HUES64 (cell line): ENCODE measurements around the gene ADH1C.
"Not testable (repeated sequence)": the region's sequence is repeated elsewhere in the genome, so short reads cannot be mapped to it uniquely, and the experiment has no call there.

Source experiments
- H3K27ac ChIP-seq: 2 replicates; pipeline ENCODE4 v1.7.0; 2013; ENCODE audit warnings: low read depth, low read length, inconsistent platforms
- H3K27me3 ChIP-seq: 2 replicates; pipeline ENCODE4 v1.6.1; 2013; ENCODE audit warnings: mild to moderate bottlenecking, low read length; ENCODE audit not compliant: insufficient read depth
- H3K36me3 ChIP-seq: 2 replicates; pipeline ENCODE4 v1.6.1; 2013; ENCODE audit warnings: mild to moderate bottlenecking, low read length; ENCODE audit not compliant: insufficient read depth
- H3K4me1 ChIP-seq: 2 replicates; pipeline ENCODE4 v1.6.1; 2013; ENCODE audit warnings: mild to moderate bottlenecking, low read length, moderate library complexity; ENCODE audit not compliant: insufficient read depth
- H3K4me3 ChIP-seq: 2 replicates; pipeline ENCODE4 v1.5.1; 2013; ENCODE audit warnings: mild to moderate bottlenecking, low read length, moderate library complexity
- H3K9ac ChIP-seq: 2 replicates; pipeline ENCODE4 v1.6.1; 2013; ENCODE audit warnings: mild to moderate bottlenecking, low read depth, low read length
- H3K9me3 ChIP-seq: 2 replicates; pipeline ENCODE4 v1.6.1; 2013; ENCODE audit warnings: low read depth, low read length; ENCODE audit not compliant: insufficient read depth
- WGBS: fragments of 150-250, 120-280 bp; methylation state at CpG from one replicate; pipeline ENCODE4 v1.1.7; 2013; ENCODE audit warnings: missing lambda C conversion rate; 5-methylcytosine and 5-hydroxymethylcytosine counted together

The ADH1C gene

DNA sequence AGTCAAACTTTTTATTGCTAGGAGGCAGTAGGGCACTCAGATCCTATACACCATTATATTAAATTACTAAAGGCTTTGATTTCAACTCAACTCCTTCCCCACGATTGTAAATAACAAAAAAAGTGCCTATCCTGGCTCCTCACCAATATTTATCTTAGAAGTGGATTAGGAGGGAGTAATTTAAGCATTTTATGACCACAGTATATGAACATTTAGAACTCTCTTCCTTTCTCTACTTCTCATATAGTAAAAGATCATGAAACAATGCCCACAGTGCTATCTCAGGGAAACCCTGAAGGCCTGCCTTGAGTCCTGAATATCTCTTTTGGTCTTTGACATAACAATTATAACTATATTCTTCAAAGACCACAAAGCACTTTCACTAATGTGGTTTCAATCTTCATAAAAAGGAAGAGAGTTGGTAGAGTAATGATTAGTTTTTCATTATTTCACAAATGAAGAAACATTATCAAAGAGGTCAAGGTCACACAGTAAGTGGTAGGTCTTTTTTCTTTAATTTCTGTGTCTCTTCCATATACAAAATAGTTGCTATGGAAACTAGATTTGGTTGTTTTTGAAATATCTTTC lies 29.1 kb upstream of the ADH1C start:
- Histone ChIP-seq H3K4me1 (no peaks in the 10 kb centered on the region), H3K27ac (no peak overlapping the region), H3K36me3 (no peaks in the 10 kb centered on the region), H3K9ac (no peak overlapping the region), H3K4me3 (no peak overlapping the region), H3K9me3 (no peaks in the 10 kb centered on the region), H3K27me3 (no peaks in the 10 kb centered on the region)
- no CpG with 5 or more reads among the region's 1 CpG for WGBS

DNA sequence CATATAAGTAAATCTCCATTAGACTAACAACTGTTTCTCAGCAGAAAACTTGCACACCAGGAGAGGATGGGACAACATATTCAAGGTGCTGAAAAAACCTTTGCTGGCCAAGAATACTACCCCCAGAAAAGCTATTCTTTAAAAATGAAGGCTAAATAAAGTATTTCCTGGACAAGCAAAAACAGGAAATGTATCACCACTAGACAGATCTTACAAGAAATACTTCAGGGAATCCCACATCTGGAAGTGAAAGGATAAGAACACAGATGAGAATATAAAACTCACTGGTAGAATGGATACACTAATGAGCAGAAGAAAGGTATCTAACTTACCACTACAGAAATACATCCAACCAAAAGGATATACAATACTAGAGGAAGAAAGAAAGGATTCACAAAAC lies 27.0 kb upstream of the ADH1C start:
- Histone ChIP-seq H3K4me3 (no peak overlapping the region), H3K9me3 (no peaks in the 10 kb centered on the region), H3K9ac (peak overlapping the region; percentile 18; the same call in 1 of the 2 replicates), H3K27ac (no peak overlapping the region), H3K27me3 (no peaks in the 10 kb centered on the region), H3K36me3 (no peaks in the 10 kb centered on the region), H3K4me1 (no peaks in the 10 kb centered on the region)

DNA sequence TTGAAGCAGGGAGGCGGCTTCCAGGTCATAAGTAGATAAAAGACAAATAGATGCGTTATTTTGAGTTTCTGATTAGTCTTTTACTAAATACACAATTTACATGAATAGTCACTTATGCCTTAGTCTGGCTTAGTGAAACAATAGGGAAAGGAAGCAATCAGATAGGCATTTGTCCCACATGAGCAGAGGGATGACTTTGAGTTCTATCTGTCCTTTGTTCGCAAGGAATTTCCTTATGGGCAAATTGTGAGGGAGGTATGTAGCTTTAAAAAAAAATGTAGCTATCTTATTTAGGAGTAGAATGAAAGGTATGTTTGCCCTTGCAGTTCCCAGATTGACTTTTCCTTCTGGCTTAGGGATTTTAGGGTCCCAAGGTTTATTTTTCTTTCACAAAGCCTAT lies 26.3 kb upstream of the ADH1C start:
- Histone ChIP-seq H3K4me3 (no peak overlapping the region), H3K27ac (no peak overlapping the region), H3K36me3 (no peaks in the 10 kb centered on the region), H3K9me3 (no peaks in the 10 kb centered on the region), H3K4me1 (no peaks in the 10 kb centered on the region), H3K27me3 (no peaks in the 10 kb centered on the region), H3K9ac (no peak overlapping the region)
- 98% methylated on average over 2 of the region's 3 CpGs for WGBS

DNA sequence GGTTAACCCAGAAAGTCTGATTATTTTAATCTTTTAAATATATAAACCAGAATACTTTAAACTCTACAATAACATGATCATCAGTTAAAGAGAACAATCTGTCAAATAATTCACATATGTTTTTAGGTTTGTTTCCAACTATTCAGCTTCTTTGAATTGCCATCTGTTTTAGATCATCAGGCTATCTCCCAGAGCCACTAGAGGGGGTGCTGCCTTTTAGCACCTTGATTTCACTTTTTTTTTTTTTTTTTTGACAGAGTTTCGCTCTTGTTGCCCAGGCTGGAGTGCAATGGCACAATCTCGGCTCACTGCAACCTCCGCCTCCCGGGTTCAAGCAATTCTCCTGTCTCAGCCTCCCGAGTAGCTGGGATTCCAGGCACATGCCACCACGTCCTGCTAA lies 24.8 kb upstream of the ADH1C start:
- not testable (repeated sequence) for H3K4me3 ChIP-seq, H3K9ac ChIP-seq, H3K36me3 ChIP-seq, H3K4me1 ChIP-seq, H3K27me3 ChIP-seq, H3K27ac ChIP-seq, H3K9me3 ChIP-seq
- WGBS = 74% methylated on average over 6 of the region's 6 CpGs

DNA sequence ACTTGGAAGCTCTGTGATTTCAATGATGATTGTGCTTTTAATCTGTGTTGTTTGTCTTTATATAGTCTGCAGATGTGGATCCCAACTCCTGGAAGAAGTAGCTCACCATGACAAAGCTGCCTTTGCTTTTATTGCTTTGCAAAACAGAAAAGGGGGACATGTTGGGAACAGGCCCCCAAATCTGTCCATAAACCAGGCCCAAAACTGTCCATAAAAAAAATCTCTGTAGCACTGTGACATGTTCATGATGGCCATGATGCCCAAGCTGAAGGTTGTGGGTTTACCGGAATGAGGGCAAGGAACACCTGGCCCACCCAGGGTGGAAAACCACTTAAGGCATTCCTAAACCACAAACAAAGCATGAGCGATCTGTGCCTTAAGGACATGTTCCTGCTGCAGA lies 19.9 kb upstream of the ADH1C start:
- H3K27ac ChIP-seq, H3K4me1 ChIP-seq, H3K9ac ChIP-seq, H3K4me3 ChIP-seq, H3K36me3 ChIP-seq, H3K27me3 ChIP-seq: not testable (repeated sequence)
- peaks cover 13% of the 10 kb centered on the region for H3K9me3 ChIP-seq
- WGBS = 94% methylated on average over 2 of the region's 2 CpGs

DNA sequence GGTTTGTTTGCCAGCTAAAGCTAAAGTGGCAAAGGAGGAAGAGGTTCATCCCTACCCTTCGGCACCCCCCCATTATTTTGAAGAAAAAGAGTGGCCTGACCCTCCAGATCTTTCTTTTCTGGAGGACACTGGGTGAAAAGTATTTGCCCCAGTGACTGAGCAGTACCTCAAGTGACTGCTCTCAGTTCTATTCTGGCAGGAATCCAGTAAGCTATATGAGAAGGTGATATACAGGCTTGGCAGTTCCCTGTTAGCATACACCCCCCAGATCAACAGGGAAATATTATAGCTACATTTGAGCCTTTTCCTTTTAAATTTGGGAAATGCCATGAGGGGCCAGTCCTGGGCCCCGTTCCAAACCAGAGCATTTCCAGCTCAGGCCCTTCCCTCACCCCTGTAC lies 15.3 kb upstream of the ADH1C start:
- H3K27me3 ChIP-seq, H3K9me3 ChIP-seq, H3K4me1 ChIP-seq, H3K36me3 ChIP-seq, H3K4me3 ChIP-seq, H3K27ac ChIP-seq, H3K9ac ChIP-seq: not testable (repeated sequence)
- WGBS = 92% methylated on average over 1 of the region's 2 CpGs

DNA sequence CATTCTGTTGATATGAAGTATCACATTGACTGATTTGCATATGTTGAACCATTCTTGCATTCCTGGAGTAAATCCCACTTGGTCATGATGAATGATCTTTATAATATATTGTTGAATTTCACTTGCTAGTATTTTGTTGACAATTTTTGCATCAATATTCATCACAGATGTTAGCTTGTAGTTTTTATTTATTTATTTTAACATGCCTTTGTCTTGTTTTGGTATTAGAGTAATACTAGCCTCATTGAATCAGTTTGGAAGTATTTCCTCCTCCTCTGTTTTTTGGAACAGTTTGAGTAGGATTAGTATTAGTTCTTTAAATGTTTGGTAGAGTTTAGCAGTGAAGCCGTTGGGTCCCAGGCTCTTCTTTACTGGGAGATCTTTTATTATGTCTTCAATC lies 13.9 kb upstream of the ADH1C start:
- Histone ChIP-seq H3K27me3 (no peaks in the 10 kb centered on the region), H3K4me1 (no peaks in the 10 kb centered on the region), H3K9me3 (peaks cover 2% of the 10 kb centered on the region; the same call in 1 of the 2 replicates), H3K27ac (no peak overlapping the region), H3K4me3 (no peak overlapping the region), H3K36me3 (no peaks in the 10 kb centered on the region), H3K9ac (no peak overlapping the region)
- no CpG with 5 or more reads among the region's 1 CpG for WGBS

DNA sequence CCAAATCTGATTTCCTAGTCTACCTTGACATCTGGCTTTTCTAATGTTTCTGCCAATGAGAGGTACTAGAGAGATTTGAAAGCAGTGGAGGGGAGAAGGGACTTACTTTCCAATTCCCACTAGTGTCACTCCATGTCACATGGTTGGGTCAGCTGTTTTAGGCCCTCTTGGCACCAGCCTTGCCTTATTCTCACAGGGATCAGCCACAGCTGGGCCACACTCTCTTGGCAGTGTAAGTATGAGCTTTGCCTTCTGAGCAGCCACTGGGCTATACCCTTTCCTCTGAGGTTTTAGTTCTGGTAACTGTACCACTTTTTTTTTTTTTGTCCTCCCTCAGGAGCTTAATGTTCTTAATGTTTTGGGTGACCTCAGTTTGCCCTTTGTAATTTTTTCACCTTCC lies 10.2 kb upstream of the ADH1C start:
- no peak overlapping the region for H3K9ac ChIP-seq
- H3K4me3 ChIP-seq = no peak overlapping the region
- H3K27me3 ChIP-seq = no peaks in the 10 kb centered on the region
- H3K4me1 ChIP-seq = no peaks in the 10 kb centered on the region
- H3K9me3 ChIP-seq = peaks cover 19% of the 10 kb centered on the region
- no peaks in the 10 kb centered on the region for H3K36me3 ChIP-seq
- H3K27ac ChIP-seq = no peak overlapping the region

DNA sequence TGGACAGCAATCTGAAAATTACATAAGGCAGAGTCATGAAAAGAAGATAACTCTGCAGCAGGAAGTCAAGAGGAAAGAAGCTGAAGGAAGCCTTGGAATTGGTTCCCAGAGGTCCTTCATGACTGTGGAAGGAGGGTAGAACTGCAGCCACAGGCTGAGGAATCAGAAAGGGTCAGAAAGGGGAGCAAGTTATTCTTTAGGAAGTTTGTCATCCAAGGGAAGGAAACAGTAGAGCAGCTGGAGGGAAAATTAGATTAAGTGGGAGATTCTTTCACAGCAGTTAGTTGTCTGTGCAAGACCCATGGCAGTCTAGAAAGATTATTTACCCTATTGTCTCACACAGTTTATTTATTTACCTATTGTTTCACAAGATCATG lies 9.3 kb upstream of the ADH1C start:
- peaks cover 23% of the 10 kb centered on the region for H3K9me3 ChIP-seq
- no peaks in the 10 kb centered on the region for H3K4me1 ChIP-seq
- no peak overlapping the region for H3K4me3 ChIP-seq
- no peak overlapping the region for H3K27ac ChIP-seq
- no peak overlapping the region for H3K9ac ChIP-seq
- no peaks in the 10 kb centered on the region for H3K27me3 ChIP-seq
- no peaks in the 10 kb centered on the region for H3K36me3 ChIP-seq

DNA sequence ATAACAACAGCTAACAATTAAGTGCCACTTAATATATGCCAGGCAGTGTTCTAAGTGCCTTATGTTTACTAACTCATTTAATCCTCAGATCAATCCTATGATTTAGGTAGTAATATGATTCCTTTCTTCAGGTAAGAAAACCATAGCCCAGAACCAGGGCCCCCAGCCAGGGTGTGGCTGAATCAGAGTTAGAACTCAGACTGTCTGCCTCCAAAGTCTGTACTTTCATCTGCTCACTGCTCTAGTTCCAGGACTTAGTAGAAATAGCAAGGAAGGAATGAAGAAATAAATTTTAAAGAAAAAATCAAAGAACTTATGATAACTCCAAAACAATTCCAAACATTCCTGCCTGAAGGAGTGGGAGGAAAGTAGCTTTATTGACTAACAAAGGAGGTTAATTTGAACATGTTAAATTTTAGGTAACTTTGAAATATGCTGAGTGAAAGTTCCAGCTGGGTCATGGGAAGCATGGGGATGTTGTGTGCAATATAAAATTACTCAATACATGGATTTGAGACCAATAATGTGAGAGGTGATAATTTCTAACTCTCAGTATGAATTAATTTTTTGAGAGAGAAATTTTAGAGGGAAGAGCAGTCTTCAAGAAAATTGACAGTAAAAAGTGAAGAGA lies 8.8 kb upstream of the ADH1C start:
- Histone ChIP-seq H3K9ac (no peak overlapping the region), H3K27me3 (no peaks in the 10 kb centered on the region), H3K36me3 (no peaks in the 10 kb centered on the region), H3K4me1 (no peaks in the 10 kb centered on the region), H3K27ac (no peak overlapping the region), H3K4me3 (no peak overlapping the region), H3K9me3 (peaks cover 22% of the 10 kb centered on the region)

DNA sequence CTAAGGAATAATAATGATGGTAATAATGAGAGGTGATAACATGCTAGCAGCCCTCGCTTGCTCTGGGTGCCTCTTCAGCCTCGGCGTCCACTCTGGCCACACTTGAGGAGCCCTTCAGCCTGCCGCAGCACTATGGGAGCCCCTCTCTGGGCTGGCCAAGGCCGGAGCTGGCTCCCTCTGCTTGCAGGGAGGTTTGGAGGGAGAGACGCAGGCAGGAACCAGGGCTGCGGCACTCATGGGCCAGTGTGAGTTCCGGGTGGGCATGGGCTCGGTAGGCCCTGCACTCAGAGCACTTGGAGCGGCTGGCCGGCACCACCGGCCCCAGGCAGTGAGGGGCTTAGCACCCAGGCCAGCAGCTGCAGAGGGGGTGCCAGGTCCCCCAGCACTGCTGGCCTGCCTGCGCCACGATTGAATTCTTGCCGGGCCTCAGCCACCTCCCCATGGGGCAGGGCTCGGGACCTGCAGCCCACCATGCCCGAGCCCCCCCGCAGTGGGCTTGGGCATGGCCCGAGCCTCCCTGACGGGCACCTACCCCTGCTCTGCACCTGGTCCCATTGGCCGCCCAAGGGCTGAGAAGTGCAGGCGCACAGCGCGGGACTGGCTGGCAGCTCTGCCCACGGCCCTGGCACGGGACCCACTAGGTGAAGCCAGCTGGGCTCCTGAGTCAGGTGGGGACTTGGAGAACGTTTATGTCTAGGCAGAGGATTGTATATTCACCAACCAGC lies 7.1 kb upstream of the ADH1C start:
- Histone ChIP-seq H3K4me3 (no peak overlapping the region), H3K9me3 (peaks cover 21% of the 10 kb centered on the region), H3K4me1 (no peaks in the 10 kb centered on the region), H3K27me3 (no peaks in the 10 kb centered on the region), H3K9ac (no peak overlapping the region), H3K36me3 (no peaks in the 10 kb centered on the region), H3K27ac (no peak overlapping the region)
- WGBS = 91% methylated on average over 27 of the region's 27 CpGs

DNA sequence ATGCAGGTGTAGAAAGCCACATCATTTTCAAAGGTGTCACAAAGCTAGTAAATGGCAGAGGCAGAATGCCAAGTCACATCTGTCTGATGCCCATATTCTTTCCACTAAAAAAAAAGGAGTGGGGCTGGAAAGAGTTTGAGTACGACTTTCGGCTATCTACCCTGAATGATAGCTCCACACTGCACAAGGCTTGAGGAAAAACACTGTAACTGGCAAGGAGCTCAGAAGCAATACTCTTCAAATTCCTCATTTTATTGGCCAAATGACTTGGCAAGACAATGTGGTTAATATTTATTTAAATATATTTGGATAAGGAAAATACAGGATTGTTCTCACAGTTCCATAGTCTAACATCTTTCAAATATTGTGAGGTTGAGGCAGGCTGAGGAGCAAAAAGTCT lies 5.4 kb upstream of the ADH1C start:
- no peak overlapping the region for H3K27ac ChIP-seq
- H3K9ac ChIP-seq = no peak overlapping the region
- WGBS = 80% methylated on average over 2 of the region's 2 CpGs
- H3K9me3 ChIP-seq = peaks cover 21% of the 10 kb centered on the region
- H3K27me3 ChIP-seq = no peaks in the 10 kb centered on the region
- H3K4me1 ChIP-seq = no peaks in the 10 kb centered on the region
- no peaks in the 10 kb centered on the region for H3K36me3 ChIP-seq
- H3K4me3 ChIP-seq = no peak overlapping the region
